A549 (cell line): ENCODE results near the gene MMP15. TPM values are rescaled to one million over a fixed set of nuclear protein-coding genes. Genes with fewer than 3 reads are reported as not detected.

Source experiments
- ATAC-seq, 2 experiments: fragments of 200-7000 bp in 1 of 2; fragments of >200 bp in 1 of 2; cut with Nextera tagmentation in 1 of 2; cut with Tn5 transposase in 1 of 2; 3 replicates each; pipeline versions ENCODE4 v1.8.0 to v1.9.1; 2018 to 2020; ENCODE audit warnings: mild to moderate bottlenecking in 1 of 2, moderate library complexity in 1 of 2
- CTCF ChIA-PET: fragments of 300-600 bp; sonication (Branson Sonifier 250); formaldehyde crosslinking; extraction: SDS; loops from one replicate; lab custom pipeline; 2021; ENCODE audit warnings: antibody characterized with exemption, inconsistent platforms; lab: Yijun Ruan, JAX
- POLR2A ChIA-PET: fragments of 350-600 bp; formaldehyde crosslinking; extraction: SDS; loops from one replicate; lab custom pipeline; 2021; ENCODE audit warnings: antibody characterized with exemption, inconsistent platforms; lab: Yijun Ruan, JAX
- DNase-seq, 2 experiments: peaks; one replicate each; pipeline versions ENCODE4 v3.0.0 to v3.0.0-alpha.2; 2011 to 2016; ENCODE audit warnings: low read depth in 1 of 2, low spot score in 1 of 2
- FAIRE-seq: peaks from 2 replicates; lab custom pipeline; 2011; peaks lifted over from hg19 to GRCh38; lab: Jason Lieb, UNC
- H3K27ac ChIP-seq, 2 experiments: fragments of >200 bp; sonication (Bioruptor Twin); formaldehyde crosslinking; 3 replicates each; pipeline ENCODE4 v1.5.1; 2016 to 2017
- H3K4me1 ChIP-seq: fragments of >200 bp; sonication (Bioruptor Twin); formaldehyde crosslinking; 3 replicates; pipeline ENCODE4 v1.6.1; 2016
- H3K4me2 ChIP-seq: fragments of >200 bp; sonication (Bioruptor Twin); formaldehyde crosslinking; 3 replicates; pipeline ENCODE4 v1.6.1; 2016
- H3K4me3 ChIP-seq: fragments of >200 bp; sonication (Bioruptor Twin); formaldehyde crosslinking; 3 replicates; pipeline ENCODE4 v1.5.1; 2016
- H3K9me3 ChIP-seq: fragments of >200 bp; sonication (Bioruptor Twin); formaldehyde crosslinking; 3 replicates; pipeline ENCODE4 v1.6.1; 2016
- ATOH8 ChIP-seq: fragments of 250-450 bp; sonication (Bioruptor Pico); IDR thresholded peaks from 2 replicates; pipeline ENCODE4 v1.5.0; 2020; ENCODE audit warnings: low read depth, mild to moderate bottlenecking, moderate library complexity
- CBX2 ChIP-seq: fragments of 200-600 bp; sonication (generic); IDR thresholded peaks from 2 replicates; pipeline ENCODE4 v1.6.1; 2016; ENCODE audit warnings: low read depth, mild to moderate bottlenecking, borderline replicate concordance
- CHD2 ChIP-seq: fragments of 150-350 bp; IDR thresholded peaks from 2 replicates; pipeline ENCODE4 v1.6.1; 2014; ENCODE audit warnings: low read length; ENCODE audit not compliant: partially characterized antibody
- CHD4 ChIP-seq: fragments of 200-600 bp; sonication (generic); IDR thresholded peaks from 2 replicates; pipeline ENCODE4 v1.6.1; 2016; ENCODE audit warnings: antibody characterized with exemption, mild to moderate bottlenecking, borderline replicate concordance
- EHF ChIP-seq: fragments of 250-450 bp; sonication (Bioruptor Pico); IDR thresholded peaks from 2 replicates; pipeline ENCODE4 v1.5.0; 2020; ENCODE audit warnings: mild to moderate bottlenecking
- ESRRA ChIP-seq: fragments of 150-350 bp; IDR thresholded peaks from 2 replicates; pipeline ENCODE4 v1.6.1; 2014; ENCODE audit warnings: mild to moderate bottlenecking, low read length, borderline replicate concordance
- FOSB ChIP-seq: fragments of 250-450 bp; sonication (Bioruptor Pico); IDR thresholded peaks from 2 replicates; pipeline ENCODE4 v1.5.0; 2020; ENCODE audit warnings: mild to moderate bottlenecking, moderate library complexity
- GATA3 ChIP-seq: IDR thresholded peaks from 2 replicates; pipeline ENCODE4 v1.6.1; 2012; ENCODE audit warnings: borderline replicate concordance
- HMGXB4 ChIP-seq: fragments of 250-450 bp; sonication (Bioruptor Pico); IDR thresholded peaks from 2 replicates; pipeline ENCODE4 v1.5.0; 2021; ENCODE audit warnings: mild to moderate bottlenecking, moderate library complexity, borderline replicate concordance
- HOXB5 ChIP-seq: fragments of 250-450 bp; sonication (Bioruptor Pico); IDR thresholded peaks from 2 replicates; pipeline ENCODE4 v1.5.0; 2020; ENCODE audit warnings: mild to moderate bottlenecking, moderate library complexity
- JUN ChIP-seq, 2 experiments: fragments of >200 bp; sonication (Bioruptor Twin); formaldehyde crosslinking; IDR thresholded peaks; 2 replicates in 1 of 2; 3 replicates in 1 of 2; pipeline ENCODE4 v1.6.1; 2016 to 2017
- KDM1A ChIP-seq: fragments of 200-600 bp; sonication (generic); IDR thresholded peaks from 2 replicates; pipeline ENCODE4 v1.6.1; 2016; ENCODE audit warnings: low read depth, mild to moderate bottlenecking
- KDM5A ChIP-seq: fragments of 200-600 bp; sonication (generic); IDR thresholded peaks from 2 replicates; pipeline ENCODE4 v1.6.1; 2016; ENCODE audit warnings: antibody characterized with exemption, mild to moderate bottlenecking
- NFE2L2 ChIP-seq: fragments of 150-350 bp; conservative IDR thresholded peaks from 2 replicates; pipeline ENCODE4 v1.6.1; 2014; ENCODE audit warnings: low read length
- NPAS2 ChIP-seq: fragments of 250-450 bp; sonication (Bioruptor Pico); IDR thresholded peaks from 2 replicates; pipeline ENCODE4 v1.8.0; 2022; ENCODE audit warnings: mild to moderate bottlenecking, moderate library complexity, borderline replicate concordance
- NR3C1 ChIP-seq: fragments of >200 bp; sonication (Bioruptor Twin); formaldehyde crosslinking; IDR thresholded peaks from 3 replicates; pipeline ENCODE4 v1.6.1; 2017
- PHF8 ChIP-seq: fragments of 200-600 bp; sonication (generic); IDR thresholded peaks from 2 replicates; pipeline ENCODE4 v1.6.1; 2016; ENCODE audit warnings: low read depth, mild to moderate bottlenecking, antibody characterized with exemption, moderate library complexity, borderline replicate concordance
- POLR2A ChIP-seq: IDR thresholded peaks from 2 replicates; pipeline ENCODE4 v1.6.1; 2012; ENCODE audit warnings: mild to moderate bottlenecking, low read length
- POLR2AphosphoS2 ChIP-seq: conservative IDR thresholded peaks from 2 replicates; pipeline ENCODE4 v1.6.1; 2012; ENCODE audit warnings: low read length, improper control_type of control experiment, inconsistent platforms
- RFX5 ChIP-seq: fragments of 450-650 bp; IDR thresholded peaks from 2 replicates; pipeline ENCODE4 v1.7.1; 2014; ENCODE audit warnings: antibody characterized with exemption, mild to moderate bottlenecking, moderate library complexity
- SREBF2 ChIP-seq: fragments of 450-650 bp; IDR thresholded peaks from 2 replicates; pipeline ENCODE4 v1.6.1; 2014; ENCODE audit warnings: mild to moderate bottlenecking, moderate library complexity
- ZC3H11A ChIP-seq: fragments of 450-650 bp; IDR thresholded peaks from 2 replicates; pipeline ENCODE4 v1.6.1; 2014; ENCODE audit warnings: antibody characterized with exemption, mild to moderate bottlenecking
- ZFP36 ChIP-seq: fragments of 450-650 bp; IDR thresholded peaks from 2 replicates; pipeline ENCODE4 v1.6.1; 2014; ENCODE audit warnings: borderline replicate concordance; ENCODE audit not compliant: partially characterized antibody
- ZNF302 ChIP-seq: fragments of 250-450 bp; sonication (Bioruptor Pico); IDR thresholded peaks from 2 replicates; pipeline ENCODE4 v1.9.0; 2021; ENCODE audit warnings: inconsistent platforms, mild to moderate bottlenecking, moderate library complexity
- WGBS: methylation state at CpG from one replicate; pipeline ENCODE4 v1.1.6; 2017; ENCODE audit errors: missing lambda C conversion rate; 5-methylcytosine and 5-hydroxymethylcytosine counted together
- polyA plus RNA-seq, 4 experiments: library from polyadenylated mRNA; depleted of rRNA in 3 of 4; stranded (reverse); fragments of >200 nt; fragmentation: RNase III in 1 of 4; extraction: RNeasy Plus Mini Kit Qiagen cat#74134 plus additional on column Dnase treatment in 1 of 4; gene quantifications; 2 replicates in 3 of 4; 3 replicates in 1 of 4; pipeline ENCODE4 v1.2.3, GENCODE V29; 2011 to 2017
- TF ChIP-seq, protein P1 (sequence below): fragments of 450-650 bp; IDR thresholded peaks from 2 replicates; pipeline ENCODE4 v1.6.1; 2014; ENCODE audit warnings: antibody characterized with exemption
- TF ChIP-seq, protein P2 (sequence below): fragments of >200 bp; sonication (Bioruptor Twin); formaldehyde crosslinking; IDR thresholded peaks from 3 replicates; pipeline ENCODE4 v1.5.1; 2016

The MMP15 gene
- polyA plus RNA-seq, 2 of the 4 experiments (the other 2 are of a cell fraction) = 4.3 to 11.2 TPM

GRCh38 chr16:57998992-57999365 lies 26.6 kb upstream of the MMP15 start:
- TF ChIP-seq ESRRA = no peak
- no peak for TF ChIP-seq HOXB5 (CRISPR knock-in tag)
- TF ChIP-seq NFE2L2 = no peak
- TF ChIP-seq SREBF2 = no peak
- TF ChIP-seq KDM5A = no peak
- TF ChIP-seq ZC3H11A = no peak
- no peaks in the 10 kb centered on the region for H3K9me3 ChIP-seq
- no peak for DNase-seq
- ATAC-seq = no peak
- H3K4me2 ChIP-seq = peak overlapping the region; percentile 100
- peak overlapping the region; percentile 99 for H3K4me3 ChIP-seq
- peak overlapping the region; percentile 98; a peak in 5 of 6 replicates for H3K27ac ChIP-seq
- CTCF ChIA-PET = interaction anchor here (1.2 to 12.6 kb wide), 15 partner anchors 9 to 350 kb away, joined by 3 to 160 read pairs (median 5); no protein-coding TSS in a partner anchor
- POLR2A ChIA-PET = interaction anchor here (0.5 kb wide), 1 partner anchor 191 kb away, joined by 5 read pairs; no protein-coding TSS in a partner anchor
- WGBS = 86% methylated on average over 3 of the region's 3 CpGs
- H3K4me1 ChIP-seq = peaks cover 52% of the 10 kb centered on the region
- FAIRE-seq = no peak

GRCh38 chr16:57999366-57999970 lies 26.1 kb upstream of the MMP15 start:
- peak overlapping the region; percentile 100 for H3K4me2 ChIP-seq
- DNase-seq (peak in 1 of 2 experiments; percentile 31), ATAC-seq (0 out of 6 replicates have a peak, but pooled peaks of 1 of the 2 experiments have one; percentile 5), FAIRE-seq (no peak)
- POLR2A ChIA-PET = no interaction called here
- no peaks in the 10 kb centered on the region for H3K9me3 ChIP-seq
- H3K4me1 ChIP-seq = peaks cover 49% of the 10 kb centered on the region
- peak overlapping the region; percentile 99 for H3K4me3 ChIP-seq
- TF ChIP-seq NPAS2 (CRISPR knock-in tag) = no peak
- TF ChIP-seq ZFP36 = no peak
- no peak for TF ChIP-seq CHD4
- no peak for TF ChIP-seq PHF8
- TF ChIP-seq ZNF302 (CRISPR knock-in tag) = no peak
- no peak for TF ChIP-seq POLR2AphosphoS2
- TF ChIP-seq SREBF2 = no peak
- TF ChIP-seq NFE2L2 = no peak
- no peak for TF ChIP-seq CHD2
- no peak for TF ChIP-seq ATOH8 (CRISPR knock-in tag)
- TF ChIP-seq EHF (CRISPR knock-in tag) = no peak
- no peak for TF ChIP-seq RFX5
- no peak for TF ChIP-seq NR3C1
- TF ChIP-seq KDM1A = no peak
- no peak for TF ChIP-seq CBX2
- TF ChIP-seq, protein P1, sequence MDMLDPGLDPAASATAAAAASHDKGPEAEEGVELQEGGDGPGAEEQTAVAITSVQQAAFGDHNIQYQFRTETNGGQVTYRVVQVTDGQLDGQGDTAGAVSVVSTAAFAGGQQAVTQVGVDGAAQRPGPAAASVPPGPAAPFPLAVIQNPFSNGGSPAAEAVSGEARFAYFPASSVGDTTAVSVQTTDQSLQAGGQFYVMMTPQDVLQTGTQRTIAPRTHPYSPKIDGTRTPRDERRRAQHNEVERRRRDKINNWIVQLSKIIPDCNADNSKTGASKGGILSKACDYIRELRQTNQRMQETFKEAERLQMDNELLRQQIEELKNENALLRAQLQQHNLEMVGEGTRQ = no peak
- CTCF ChIA-PET = interaction anchor here (0.6 to 12.6 kb wide), 30 partner anchors 9 to 400 kb away, joined by 3 to 160 read pairs (median 4); no protein-coding TSS in a partner anchor
- peak overlapping the region; percentile 98 for H3K27ac ChIP-seq
- 10% methylated on average over 6 of the region's 6 CpGs for WGBS

DNA sequence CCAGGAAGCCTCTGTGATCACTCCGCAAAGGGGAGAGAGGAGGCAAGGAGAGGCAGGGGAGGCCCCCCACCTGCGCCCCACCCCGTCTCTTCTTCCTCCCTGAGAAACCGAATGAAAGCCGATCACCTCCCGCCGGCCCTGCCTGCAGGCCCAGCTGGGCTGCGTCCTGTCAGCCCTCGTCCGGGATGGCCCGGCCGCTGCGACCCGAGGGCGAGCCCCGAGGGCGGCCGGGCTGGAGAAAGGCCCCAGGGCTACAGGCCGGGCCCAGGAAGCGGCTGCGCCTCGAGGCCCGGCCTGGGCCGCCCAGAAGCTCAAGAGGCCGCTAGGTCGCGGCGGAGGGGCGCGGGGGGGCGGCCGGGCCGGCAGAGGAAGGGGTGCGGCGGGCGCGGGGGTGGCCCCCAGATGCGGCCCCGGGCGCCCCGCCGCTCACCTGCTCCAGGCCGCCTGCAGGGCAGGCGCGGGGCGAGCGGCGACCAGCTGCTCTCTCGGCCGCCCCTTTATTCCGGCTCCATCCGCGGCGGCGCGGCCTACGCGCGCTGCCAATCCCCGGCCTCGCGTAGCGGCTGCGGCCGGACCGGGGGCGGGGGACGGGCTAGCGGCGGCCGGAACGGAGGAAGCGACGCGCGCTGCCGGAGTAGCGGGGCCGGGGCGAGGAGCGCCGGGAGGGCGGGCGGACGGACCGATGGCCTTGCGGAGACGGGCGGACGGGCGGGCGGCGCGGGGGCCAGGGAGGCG lies 25.4 kb upstream of the MMP15 start, which contains the start of gene ZNF319:
Gene ZNF319 (minus strand): TSS at position 702 of the 735 bp plus-strand sequence. CDS start 2,407 bp downstream, outside the sequence.
- no peak for FAIRE-seq
- H3K9me3 ChIP-seq = no peaks in the 10 kb centered on the region
- ChIA-PET CTCF (interaction anchor here (0.6 to 12.6 kb wide), 34 partner anchors 9 to 401 kb away, joined by 3 to 160 read pairs (median 4); no protein-coding TSS in a partner anchor), POLR2A (no interaction called here)
- H3K4me2 ChIP-seq = peak within 1 kb of the TSS; percentile 100
- DNase-seq = no peak
- H3K4me3 ChIP-seq = peak within 1 kb of the TSS; percentile 99
- 0% methylated on average over 6 of the region's 95 CpGs for WGBS
- H3K27ac ChIP-seq = peak within 1 kb of the TSS; percentile 98
- peak; percentile 64; the same call in 1 of the 2 replicates for TF ChIP-seq PHF8
- TF ChIP-seq, protein P2, sequence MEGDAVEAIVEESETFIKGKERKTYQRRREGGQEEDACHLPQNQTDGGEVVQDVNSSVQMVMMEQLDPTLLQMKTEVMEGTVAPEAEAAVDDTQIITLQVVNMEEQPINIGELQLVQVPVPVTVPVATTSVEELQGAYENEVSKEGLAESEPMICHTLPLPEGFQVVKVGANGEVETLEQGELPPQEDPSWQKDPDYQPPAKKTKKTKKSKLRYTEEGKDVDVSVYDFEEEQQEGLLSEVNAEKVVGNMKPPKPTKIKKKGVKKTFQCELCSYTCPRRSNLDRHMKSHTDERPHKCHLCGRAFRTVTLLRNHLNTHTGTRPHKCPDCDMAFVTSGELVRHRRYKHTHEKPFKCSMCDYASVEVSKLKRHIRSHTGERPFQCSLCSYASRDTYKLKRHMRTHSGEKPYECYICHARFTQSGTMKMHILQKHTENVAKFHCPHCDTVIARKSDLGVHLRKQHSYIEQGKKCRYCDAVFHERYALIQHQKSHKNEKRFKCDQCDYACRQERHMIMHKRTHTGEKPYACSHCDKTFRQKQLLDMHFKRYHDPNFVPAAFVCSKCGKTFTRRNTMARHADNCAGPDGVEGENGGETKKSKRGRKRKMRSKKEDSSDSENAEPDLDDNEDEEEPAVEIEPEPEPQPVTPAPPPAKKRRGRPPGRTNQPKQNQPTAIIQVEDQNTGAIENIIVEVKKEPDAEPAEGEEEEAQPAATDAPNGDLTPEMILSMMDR = no peak
- TF ChIP-seq FOSB (CRISPR knock-in tag) = no peak
- TF ChIP-seq EHF (CRISPR knock-in tag) = no peak
- no peak for TF ChIP-seq KDM5A
- TF ChIP-seq POLR2A = peak; percentile 34
- TF ChIP-seq RFX5 = no peak
- TF ChIP-seq HMGXB4 (CRISPR knock-in tag) = peak; percentile 39; the same call in 1 of the 2 replicates
- no peak for TF ChIP-seq GATA3
- peak in 1 of 2 experiments; percentile 68; a peak in 3 of 5 replicates for TF ChIP-seq JUN (IDR thresholded peaks at IDR 0.05)
- ATAC-seq = peak in 1 of 2 experiments; percentile 32; a peak in 3 of 6 replicates
- peaks cover 49% of the 10 kb centered on the region for H3K4me1 ChIP-seq
